Measurements from ENCODE around the gene FAM193A.
"Not testable (repeated sequence)": the region's sequence is repeated elsewhere in the genome, so short reads cannot be mapped to it uniquely, and the experiment has no call there.

FAM193A gene

GRCh38 chr4:2726881-2727280, 190.4 kb downstream of the FAM193A start:
- H3K23ac ChIP-seq (ENCODE audit: low read length); H3K27ac ChIP-seq (ENCODE audit: low read depth, low read length); H3K18ac ChIP-seq (ENCODE audit: low read length); H3K27me3 ChIP-seq (ENCODE audit: insufficient read depth, low read length, poor library complexity); H3K79me2 ChIP-seq (ENCODE audit: control insufficient read depth, insufficient read depth, low read length); H2BK120ac ChIP-seq (ENCODE audit: low read depth, low read length); H4K5ac ChIP-seq (ENCODE audit: low read length); H3K4ac ChIP-seq (ENCODE audit: low read depth, low read length); DNase-seq; H2AK5ac ChIP-seq (ENCODE audit: low read length); H3K4me3 ChIP-seq (ENCODE audit: low read length); H3K36me3 ChIP-seq (ENCODE audit: control insufficient read depth, insufficient read depth, low read length); H4K8ac ChIP-seq (ENCODE audit: low read depth, low read length); H3K56ac ChIP-seq (ENCODE audit: low read length); H3K79me1 ChIP-seq (ENCODE audit: low read length); H3K9ac ChIP-seq (ENCODE audit: low read length); H2BK15ac ChIP-seq (replicated peaks; ENCODE audit: low read depth); H2BK5ac ChIP-seq (ENCODE audit: low read length); H3K4me2 ChIP-seq (ENCODE audit: low read length); H3K4me1 ChIP-seq (ENCODE audit: control insufficient read depth, low read depth, low read length): not testable (repeated sequence)
- no CpG with 5 or more reads among the region's 17 CpGs for WGBS (ENCODE audit: extremely low coverage, insufficient coverage, low lambda C conversion rate)

DNA sequence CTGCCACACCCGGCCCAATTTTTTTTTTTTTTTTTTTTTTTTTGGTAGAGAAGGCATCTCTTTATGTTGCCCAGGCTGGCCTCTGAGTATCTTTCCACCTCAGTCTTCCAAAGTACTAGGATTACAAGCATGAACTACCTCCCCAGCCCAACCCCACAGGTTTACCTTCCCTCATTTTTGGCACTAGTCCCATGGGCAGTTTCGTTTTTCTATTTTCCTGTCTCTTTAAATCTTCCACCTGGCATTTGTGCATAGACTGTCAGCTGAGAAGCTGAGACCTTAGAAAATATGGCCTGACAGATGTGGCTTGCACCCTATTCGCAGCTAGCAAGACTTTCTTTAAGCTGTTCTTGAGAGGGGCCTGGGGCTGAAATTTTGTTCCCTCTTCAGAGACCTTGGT, 191.8 kb downstream of the FAM193A start:
- DNase-seq: no peak
- Histone ChIP-seq H3K79me1 (ENCODE audit: low read length) (no peaks in the 10 kb centered on the region), H3K4me3 (ENCODE audit: low read length) (no peak overlapping the region), H2BK120ac (ENCODE audit: low read depth, low read length) (no peak overlapping the region), H3K23ac (ENCODE audit: low read length) (no peak overlapping the region), H3K27me3 (ENCODE audit: insufficient read depth, low read length, poor library complexity) (no peaks in the 10 kb centered on the region), H3K18ac (ENCODE audit: low read length) (no peak overlapping the region), H3K4ac (ENCODE audit: low read depth, low read length) (no peak overlapping the region), H3K4me1 (ENCODE audit: control insufficient read depth, low read depth, low read length) (no peaks in the 10 kb centered on the region), H3K9ac (ENCODE audit: low read length) (no peak overlapping the region), H2BK5ac (ENCODE audit: low read length) (no peak overlapping the region), H3K56ac (ENCODE audit: low read length) (no peak overlapping the region), H4K5ac (ENCODE audit: low read length) (no peak overlapping the region), H2AK5ac (ENCODE audit: low read length) (no peak overlapping the region), H3K27ac (ENCODE audit: low read depth, low read length) (no peak overlapping the region), H3K36me3 (ENCODE audit: control insufficient read depth, insufficient read depth, low read length) (peaks cover 2% of the 10 kb centered on the region), H2BK15ac (replicated peaks; ENCODE audit: low read depth) (no peak overlapping the region), H3K4me2 (ENCODE audit: low read length) (no peak overlapping the region), H4K8ac (ENCODE audit: low read depth, low read length) (no peak overlapping the region), H3K79me2 (ENCODE audit: control insufficient read depth, insufficient read depth, low read length) (no peaks in the 10 kb centered on the region)
- WGBS (ENCODE audit: extremely low coverage, insufficient coverage, low lambda C conversion rate): no CpG with 5 or more reads among the region's 3 CpGs

DNA sequence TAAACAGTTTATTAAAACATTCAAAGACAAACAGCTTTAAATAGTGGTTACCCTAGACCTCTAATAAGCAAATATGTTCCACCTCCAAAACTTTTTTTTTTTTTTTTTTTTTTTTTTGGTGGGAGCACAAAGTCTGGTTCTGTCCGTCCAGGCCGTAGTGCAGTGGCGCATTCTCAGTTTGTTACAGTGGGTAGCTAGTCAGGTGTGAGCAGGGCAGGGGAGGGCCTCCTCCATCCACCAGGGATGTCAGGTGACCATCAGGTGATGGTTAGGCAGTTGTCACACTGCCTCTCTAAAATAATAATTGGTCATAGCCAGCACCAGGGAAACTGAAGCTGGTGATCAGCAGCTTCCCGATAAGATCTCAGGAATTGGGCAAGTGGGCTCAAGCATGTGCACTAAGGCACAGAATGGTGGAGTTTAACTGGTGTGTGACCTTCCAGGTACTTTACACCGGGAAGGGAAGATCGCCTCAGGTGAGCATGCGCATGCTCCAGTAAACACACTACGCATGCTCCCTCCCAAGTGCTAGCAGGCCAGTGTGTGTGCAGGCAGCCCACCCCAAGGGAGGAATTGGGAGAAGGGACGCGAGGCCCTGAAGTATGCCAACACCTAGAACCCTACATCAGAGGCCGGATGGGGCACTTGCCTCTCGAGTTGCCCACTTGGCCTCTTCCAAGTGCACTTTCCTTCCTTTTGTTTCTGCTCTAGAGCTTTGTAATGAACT, 192.5 kb downstream of the FAM193A start:
- Histone ChIP-seq H3K79me1 (ENCODE audit: low read length) (no peaks in the 10 kb centered on the region), H3K79me2 (ENCODE audit: control insufficient read depth, insufficient read depth, low read length) (no peaks in the 10 kb centered on the region), H2BK15ac (replicated peaks; ENCODE audit: low read depth) (no peak overlapping the region), H3K18ac (ENCODE audit: low read length) (no peak overlapping the region), H4K5ac (ENCODE audit: low read length) (no peak overlapping the region), H3K4ac (ENCODE audit: low read depth, low read length) (no peak overlapping the region), H3K36me3 (ENCODE audit: control insufficient read depth, insufficient read depth, low read length) (peaks cover 2% of the 10 kb centered on the region), H2BK5ac (ENCODE audit: low read length) (no peak overlapping the region), H3K9ac (ENCODE audit: low read length) (no peak overlapping the region), H3K27ac (ENCODE audit: low read depth, low read length) (no peak overlapping the region), H2BK120ac (ENCODE audit: low read depth, low read length) (no peak overlapping the region), H2AK5ac (ENCODE audit: low read length) (no peak overlapping the region), H3K4me1 (ENCODE audit: control insufficient read depth, low read depth, low read length) (no peaks in the 10 kb centered on the region), H3K27me3 (ENCODE audit: insufficient read depth, low read length, poor library complexity) (no peaks in the 10 kb centered on the region), H3K4me3 (ENCODE audit: low read length) (no peak overlapping the region), H3K4me2 (ENCODE audit: low read length) (no peak overlapping the region), H3K56ac (ENCODE audit: low read length) (no peak overlapping the region), H4K8ac (ENCODE audit: low read depth, low read length) (no peak overlapping the region), H3K23ac (ENCODE audit: low read length) (no peak overlapping the region)
- DNase-seq: no peak
- WGBS (ENCODE audit: extremely low coverage, insufficient coverage, low lambda C conversion rate): no CpG with 5 or more reads among the region's 12 CpGs

DNA sequence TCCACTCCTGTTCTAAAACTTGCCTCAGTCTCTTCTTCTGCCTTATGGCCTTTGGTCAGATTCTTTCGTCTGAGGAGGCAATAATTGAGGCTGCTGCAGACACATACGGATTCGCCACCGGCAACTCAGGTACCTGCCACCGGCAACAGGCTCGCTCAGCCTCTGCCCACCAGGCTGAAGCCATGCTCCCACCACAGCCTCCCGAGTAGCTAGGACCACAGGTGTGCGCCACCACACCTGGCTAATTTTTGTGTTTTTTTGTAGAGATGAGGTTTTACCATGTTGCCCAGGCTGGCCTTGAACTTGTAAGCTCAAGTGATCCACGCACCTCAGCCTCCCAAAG, 193.1 kb downstream of the FAM193A start:
- Histone ChIP-seq H2BK5ac (ENCODE audit: low read length) (no peak overlapping the region), H3K4me1 (ENCODE audit: control insufficient read depth, low read depth, low read length) (no peaks in the 10 kb centered on the region), H2BK15ac (replicated peaks; ENCODE audit: low read depth) (no peak overlapping the region), H3K36me3 (ENCODE audit: control insufficient read depth, insufficient read depth, low read length) (peaks cover 2% of the 10 kb centered on the region), H3K79me2 (ENCODE audit: control insufficient read depth, insufficient read depth, low read length) (no peaks in the 10 kb centered on the region), H4K8ac (ENCODE audit: low read depth, low read length) (no peak overlapping the region), H4K5ac (ENCODE audit: low read length) (no peak overlapping the region), H3K56ac (ENCODE audit: low read length) (no peak overlapping the region), H2AK5ac (ENCODE audit: low read length) (no peak overlapping the region), H3K4ac (ENCODE audit: low read depth, low read length) (no peak overlapping the region), H3K4me3 (ENCODE audit: low read length) (no peak overlapping the region), H3K4me2 (ENCODE audit: low read length) (no peak overlapping the region), H3K27ac (ENCODE audit: low read depth, low read length) (no peak overlapping the region), H2BK120ac (ENCODE audit: low read depth, low read length) (no peak overlapping the region), H3K18ac (ENCODE audit: low read length) (no peak overlapping the region), H3K9ac (ENCODE audit: low read length) (no peak overlapping the region), H3K23ac (ENCODE audit: low read length) (no peak overlapping the region), H3K79me1 (ENCODE audit: low read length) (no peaks in the 10 kb centered on the region), H3K27me3 (ENCODE audit: insufficient read depth, low read length, poor library complexity) (no peaks in the 10 kb centered on the region)
- no CpG with 5 or more reads among the region's 9 CpGs for WGBS (ENCODE audit: extremely low coverage, insufficient coverage, low lambda C conversion rate)
- DNase-seq: no peak

DNA sequence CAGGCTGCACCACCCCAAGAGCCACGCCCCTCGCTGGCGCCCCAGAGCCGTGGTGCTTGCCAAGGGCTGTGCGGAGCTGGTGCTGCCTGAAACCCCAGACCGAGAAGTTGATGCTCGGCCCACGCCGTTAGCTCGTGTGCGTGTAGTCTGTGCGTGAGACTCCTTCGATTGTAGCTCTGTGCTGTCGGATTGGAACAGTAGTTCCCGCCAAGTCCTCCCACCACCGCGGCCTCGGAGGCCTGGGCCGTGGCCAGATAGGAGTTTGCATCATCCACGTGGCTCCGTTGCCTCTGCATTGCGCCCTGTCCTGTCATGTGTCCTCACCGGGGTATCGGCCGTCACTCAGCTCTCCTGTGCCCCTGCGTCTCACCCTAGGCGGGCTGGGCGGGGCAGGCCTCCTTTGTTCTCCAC, 195.5 kb downstream of the FAM193A start:
- no peak overlapping the region for H3K18ac ChIP-seq (ENCODE audit: low read length)
- H4K8ac ChIP-seq (ENCODE audit: low read depth, low read length): no peak overlapping the region
- no peak overlapping the region for H2BK5ac ChIP-seq (ENCODE audit: low read length)
- H3K27ac ChIP-seq (ENCODE audit: low read depth, low read length): no peak overlapping the region
- no peaks in the 10 kb centered on the region for H3K79me1 ChIP-seq (ENCODE audit: low read length)
- H2AK5ac ChIP-seq (ENCODE audit: low read length): no peak overlapping the region
- WGBS (ENCODE audit: extremely low coverage, insufficient coverage, low lambda C conversion rate): no CpG with 5 or more reads among the region's 28 CpGs
- H3K4me1 ChIP-seq (ENCODE audit: control insufficient read depth, low read depth, low read length): no peaks in the 10 kb centered on the region
- no peak overlapping the region for H3K4me3 ChIP-seq (ENCODE audit: low read length)
- no peak overlapping the region for H3K23ac ChIP-seq (ENCODE audit: low read length)
- no peak overlapping the region for H3K9ac ChIP-seq (ENCODE audit: low read length)
- peaks cover 2% of the 10 kb centered on the region for H3K36me3 ChIP-seq (ENCODE audit: control insufficient read depth, insufficient read depth, low read length)
- H3K79me2 ChIP-seq (ENCODE audit: control insufficient read depth, insufficient read depth, low read length): no peaks in the 10 kb centered on the region
- H3K56ac ChIP-seq (ENCODE audit: low read length): no peak overlapping the region
- H4K5ac ChIP-seq (ENCODE audit: low read length): no peak overlapping the region
- no peak overlapping the region for H3K4ac ChIP-seq (ENCODE audit: low read depth, low read length)
- H3K4me2 ChIP-seq (ENCODE audit: low read length): no peak overlapping the region
- no peaks in the 10 kb centered on the region for H3K27me3 ChIP-seq (ENCODE audit: insufficient read depth, low read length, poor library complexity)
- H2BK120ac ChIP-seq (ENCODE audit: low read depth, low read length): no peak overlapping the region
- no peak overlapping the region for H2BK15ac ChIP-seq (replicated peaks; ENCODE audit: low read depth)
- DNase-seq: no peak

GRCh38 chr4:2732526-2732925, 196.1 kb downstream of the FAM193A start:
- H3K36me3 ChIP-seq (ENCODE audit: control insufficient read depth, insufficient read depth, low read length): peaks cover 2% of the 10 kb centered on the region

More at GRCh38 chr4:2732526-2732925, 196.1 kb downstream of the FAM193A start:
- no peaks in the 10 kb centered on the region for H3K4me1 ChIP-seq (ENCODE audit: control insufficient read depth, low read depth, low read length)
- H3K79me2 ChIP-seq (ENCODE audit: control insufficient read depth, insufficient read depth, low read length): no peaks in the 10 kb centered on the region
- no peak overlapping the region for H3K27ac ChIP-seq (ENCODE audit: low read depth, low read length)
- H2AK5ac ChIP-seq (ENCODE audit: low read length): no peak overlapping the region
- no peak overlapping the region for H2BK15ac ChIP-seq (replicated peaks; ENCODE audit: low read depth)
- no peaks in the 10 kb centered on the region for H3K79me1 ChIP-seq (ENCODE audit: low read length)
- H3K18ac ChIP-seq (ENCODE audit: low read length): no peak overlapping the region
- no peak for DNase-seq
- WGBS (ENCODE audit: extremely low coverage, insufficient coverage, low lambda C conversion rate): no CpG with 5 or more reads among the region's 6 CpGs
- H3K4me3 ChIP-seq (ENCODE audit: low read length): no peak overlapping the region
- H3K56ac ChIP-seq (ENCODE audit: low read length): no peak overlapping the region
- no peak overlapping the region for H3K23ac ChIP-seq (ENCODE audit: low read length)
- H4K8ac ChIP-seq (ENCODE audit: low read depth, low read length): no peak overlapping the region
- H3K4ac ChIP-seq (ENCODE audit: low read depth, low read length): no peak overlapping the region
- H4K5ac ChIP-seq (ENCODE audit: low read length): no peak overlapping the region
- H2BK5ac ChIP-seq (ENCODE audit: low read length): no peak overlapping the region
- H3K4me2 ChIP-seq (ENCODE audit: low read length): no peak overlapping the region
- no peaks in the 10 kb centered on the region for H3K27me3 ChIP-seq (ENCODE audit: insufficient read depth, low read length, poor library complexity)
- no peak overlapping the region for H3K9ac ChIP-seq (ENCODE audit: low read length)
- H2BK120ac ChIP-seq (ENCODE audit: low read depth, low read length): no peak overlapping the region

Measured in mesendoderm (in vitro differentiated cells).